VCaP (cell line): ENCODE results near the gene POLR2E.

Experiments used
- H3K27ac ChIP-seq: fragments of 450-650 bp; 2 replicates; pipeline ENCODE4 v1.5.1; 2017
- TF ChIP-seq, protein P1 (sequence below): fragments of 450-650 bp; conservative IDR thresholded peaks from 2 replicates; pipeline ENCODE4 v1.5.1; 2017; ENCODE audit warnings: mild to moderate bottlenecking, moderate library complexity

The POLR2E gene

GRCh38 chr19:1073063-1073955 is 21.9 kb downstream of the POLR2E start:
- no peak overlapping the region for H3K27ac ChIP-seq
- TF ChIP-seq, protein P1, sequence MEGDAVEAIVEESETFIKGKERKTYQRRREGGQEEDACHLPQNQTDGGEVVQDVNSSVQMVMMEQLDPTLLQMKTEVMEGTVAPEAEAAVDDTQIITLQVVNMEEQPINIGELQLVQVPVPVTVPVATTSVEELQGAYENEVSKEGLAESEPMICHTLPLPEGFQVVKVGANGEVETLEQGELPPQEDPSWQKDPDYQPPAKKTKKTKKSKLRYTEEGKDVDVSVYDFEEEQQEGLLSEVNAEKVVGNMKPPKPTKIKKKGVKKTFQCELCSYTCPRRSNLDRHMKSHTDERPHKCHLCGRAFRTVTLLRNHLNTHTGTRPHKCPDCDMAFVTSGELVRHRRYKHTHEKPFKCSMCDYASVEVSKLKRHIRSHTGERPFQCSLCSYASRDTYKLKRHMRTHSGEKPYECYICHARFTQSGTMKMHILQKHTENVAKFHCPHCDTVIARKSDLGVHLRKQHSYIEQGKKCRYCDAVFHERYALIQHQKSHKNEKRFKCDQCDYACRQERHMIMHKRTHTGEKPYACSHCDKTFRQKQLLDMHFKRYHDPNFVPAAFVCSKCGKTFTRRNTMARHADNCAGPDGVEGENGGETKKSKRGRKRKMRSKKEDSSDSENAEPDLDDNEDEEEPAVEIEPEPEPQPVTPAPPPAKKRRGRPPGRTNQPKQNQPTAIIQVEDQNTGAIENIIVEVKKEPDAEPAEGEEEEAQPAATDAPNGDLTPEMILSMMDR: no peak

GRCh38 chr19:1072371-1073015 is 22.7 kb downstream of the POLR2E start:
- TF ChIP-seq, protein P1: no peak
- H3K27ac ChIP-seq: no peak overlapping the region

DNA sequence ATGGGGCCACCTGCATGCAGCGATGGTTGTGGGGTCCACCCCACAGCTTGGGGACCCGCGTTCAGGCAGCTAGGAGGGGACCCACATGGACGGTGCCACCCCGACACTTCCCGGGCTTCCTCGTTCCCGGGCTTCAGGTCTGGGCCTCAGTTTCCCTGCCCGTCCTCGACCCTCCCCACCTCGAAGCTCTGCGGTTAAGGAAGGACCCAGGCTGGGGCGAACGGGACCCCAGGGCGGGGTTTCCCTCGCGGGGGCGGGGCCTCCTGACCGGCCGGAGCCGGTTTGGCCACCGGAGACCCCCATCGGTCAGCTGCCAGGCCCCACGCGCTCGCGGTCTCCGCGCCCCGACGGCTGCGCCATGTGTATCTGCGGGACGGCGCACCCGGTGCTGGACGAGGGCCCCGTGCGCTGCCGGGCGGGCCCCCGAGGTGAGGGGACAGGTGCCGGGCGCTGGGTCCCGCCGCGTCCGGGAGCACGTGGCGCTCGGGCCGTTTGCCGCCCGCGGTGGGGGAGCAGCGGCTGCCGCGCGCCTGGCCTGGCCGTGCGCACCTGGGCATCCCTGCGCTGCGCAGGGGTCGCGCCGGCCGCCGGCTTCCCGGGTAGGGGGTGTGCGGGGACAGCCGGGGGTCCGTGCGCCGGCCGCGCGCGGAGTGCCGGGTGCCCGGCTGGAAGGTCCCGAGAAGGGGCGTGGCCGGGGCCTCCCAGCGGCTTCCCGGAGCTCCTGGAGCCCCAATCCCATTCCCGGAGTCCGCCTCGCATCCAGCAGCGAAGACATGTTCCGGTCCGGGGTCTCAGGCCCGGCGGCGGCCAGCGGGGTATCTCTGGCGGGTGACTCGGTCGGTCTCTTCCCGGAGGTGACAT is 24.0 kb downstream of the POLR2E start:
- H3K27ac ChIP-seq: peak overlapping the region; percentile 27; the same call in 1 of the 2 replicates
- TF ChIP-seq, protein P1: no peak

GRCh38 chr19:1070576-1070930 is 24.6 kb downstream of the POLR2E start:
- TF ChIP-seq, protein P1: no peak
- H3K27ac ChIP-seq: no peak overlapping the region

DNA sequence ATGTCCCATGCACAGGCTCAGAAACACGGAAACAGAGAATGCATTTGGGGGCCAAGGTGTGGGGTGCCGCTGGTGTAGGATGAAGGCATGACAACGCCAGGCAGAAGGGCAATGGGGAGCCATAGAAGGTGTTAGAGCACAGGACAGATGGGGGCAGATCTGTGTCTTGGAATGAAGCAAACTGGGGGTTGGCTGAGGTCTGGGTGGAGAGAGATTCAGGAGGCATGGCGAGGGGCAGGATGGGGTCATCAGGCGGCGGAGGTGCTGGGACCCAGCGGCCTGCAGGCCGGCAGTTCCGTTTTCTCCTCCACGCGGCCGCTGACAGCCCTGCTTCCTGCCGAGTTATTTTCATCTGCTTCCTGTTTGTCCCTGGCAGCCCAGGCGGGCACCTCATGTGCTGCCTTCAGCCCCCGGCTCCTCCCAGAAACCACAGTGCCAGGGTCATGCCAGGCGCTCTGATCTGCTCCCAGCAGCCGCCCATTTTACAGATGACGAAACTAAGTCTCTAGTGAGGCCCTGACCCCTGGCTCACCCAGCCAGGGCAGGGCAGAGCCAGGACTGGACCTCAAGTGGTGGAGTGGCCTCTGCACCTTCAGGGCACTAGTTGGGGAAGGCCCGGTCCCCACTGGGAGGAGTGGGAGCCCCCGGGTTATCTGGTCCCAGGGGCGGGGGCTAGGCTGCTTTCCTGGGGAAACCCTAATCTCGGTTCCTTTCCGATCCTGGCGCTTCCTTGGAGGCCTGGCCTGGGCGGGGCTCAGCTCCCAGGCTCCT is 26.0 kb downstream of the POLR2E start:
- no peak overlapping the region for H3K27ac ChIP-seq
- TF ChIP-seq, protein P1: no peak

GRCh38 chr19:1068009-1069001 is 26.9 kb downstream of the POLR2E start:
- TF ChIP-seq, protein P1: no peak
- H3K27ac ChIP-seq: no peak overlapping the region
